SU-DHL-6 (cell line): ENCODE data around the gene PLXDC2.

Experiments used
- CTCF ChIP-seq: fragments of 200-600 bp; sonication (generic); IDR thresholded peaks from one replicate; pipeline ENCODE4 v1.5.1; 2017; ENCODE audit warnings: antibody characterized with exemption, mild to moderate bottlenecking, low read length, moderate library complexity; ENCODE audit not compliant: insufficient read depth, poor library complexity, severe bottlenecking
- EZH2phosphoT487 ChIP-seq: fragments of 200-600 bp; sonication (generic), shearing (Covaris generic); conservative IDR thresholded peaks from 2 replicates; pipeline ENCODE4 v1.6.1; 2018; ENCODE audit warnings: mild to moderate bottlenecking, antibody characterized with exemption, low read length, moderate library complexity, mixed read lengths

- TF ChIP-seq CTCF (no peak), EZH2phosphoT487 (no peak)
Measured at GRCh38 chr10:19791032-19791431, 25.2 kb upstream of the PLXDC2 start.
